H1 (cell line): ENCODE measurements around the gene ACCSL. TPM values are rescaled to one million over a fixed set of nuclear protein-coding genes. Genes with fewer than 3 reads are reported as not detected.

Experiments
- EZH2 ChIP-seq: fragments of 200-600 bp; sonication (generic); IDR thresholded peaks from 2 replicates; pipeline ENCODE4 v1.7.1; 2012; ENCODE audit warnings: low read depth, mild to moderate bottlenecking, moderate library complexity, low read length, inconsistent platforms; ENCODE audit not compliant: severe bottlenecking
- PHF8 ChIP-seq: fragments of 200-600 bp; sonication (generic); conservative IDR thresholded peaks from 2 replicates; pipeline ENCODE4 v1.7.1; 2012; ENCODE audit warnings: low read depth, mild to moderate bottlenecking, inconsistent platforms, low read length, moderate library complexity
- TEAD4 ChIP-seq: IDR thresholded peaks from 2 replicates; pipeline ENCODE4 v1.6.1; 2012; ENCODE audit warnings: low read depth, low read length, inconsistent platforms, mixed read lengths
- polyA plus RNA-seq, 7 experiments: library from polyadenylated mRNA; depleted of rRNA in 3 of 7; stranded (reverse) in 5 of 7; unstranded in 2 of 7; fragments of >200 nt in 5 of 7; fragments of 200-250 nt in 2 of 7; gene quantifications; 1 replicate in 5 of 7; 2 replicates in 1 of 7; 4 replicates in 1 of 7; pipeline versions ENCODE4 v1.2.1 to v1.2.3, GENCODE V29; 2011 to 2013; ENCODE audit warnings: missing spikeins in 2 of 7, mixed read lengths in 2 of 7
- total RNA-seq: library from RNA; stranded (reverse); fragmentation: NEBNext Ultra II Directional; extraction: Animal tissue kit (Norgen Biotek cat#: 25700); gene quantifications from 2 replicates; pipeline ENCODE4 v1.2.1, GENCODE V29; 2021
- TF ChIP-seq, protein P1 (sequence below): IDR thresholded peaks from 2 replicates; pipeline ENCODE4 v1.6.1; 2011; ENCODE audit warnings: low read depth, mild to moderate bottlenecking, low read length; ENCODE audit not compliant: insufficient read depth

ACCSL gene
- total and polyA plus RNA-seq, 2 of the 8 experiments (the other 6 are each of a cell fraction or from before 2014, with no cell fraction given) = not detected

DNA sequence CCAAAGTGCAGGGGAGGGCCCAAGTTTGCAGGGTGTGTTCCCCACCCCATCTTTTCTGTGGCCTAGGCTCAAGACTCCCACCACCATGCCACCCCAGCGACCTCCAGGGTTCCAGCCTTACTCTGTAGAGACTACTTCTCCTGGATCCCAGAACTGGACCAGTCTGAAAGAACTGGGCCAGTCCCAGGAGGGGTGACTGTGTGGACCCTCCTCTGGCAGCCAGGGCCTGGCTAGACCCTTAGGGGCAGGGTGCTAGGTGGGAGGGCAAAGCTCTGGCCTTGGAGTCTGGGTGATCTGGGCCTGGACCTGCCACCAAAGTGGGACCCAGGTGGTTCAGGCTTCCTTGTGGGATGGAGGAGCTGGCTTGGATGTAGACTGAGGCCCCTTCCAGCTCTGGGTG, 41.8 kb upstream of the ACCSL start (continued):
- TF ChIP-seq TEAD4 = no peak
- TF ChIP-seq, protein P1, sequence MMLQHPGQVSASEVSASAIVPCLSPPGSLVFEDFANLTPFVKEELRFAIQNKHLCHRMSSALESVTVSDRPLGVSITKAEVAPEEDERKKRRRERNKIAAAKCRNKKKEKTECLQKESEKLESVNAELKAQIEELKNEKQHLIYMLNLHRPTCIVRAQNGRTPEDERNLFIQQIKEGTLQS = no peak
- TF ChIP-seq EZH2 = no peak
- no peak for TF ChIP-seq PHF8
